DOHH2 (cell line): ENCODE data around the gene MCC.

Experiments used
- CTCF ChIP-seq: fragments of 200-600 bp; sonication (generic); IDR thresholded peaks from one replicate; pipeline ENCODE4 v1.5.1; 2014; ENCODE audit warnings: antibody characterized with exemption, mild to moderate bottlenecking, low read depth, low read length; ENCODE audit not compliant: poor library complexity, severe bottlenecking
- EZH2phosphoT487 ChIP-seq: fragments of 200-600 bp; sonication (generic); IDR thresholded peaks from 2 replicates; pipeline ENCODE4 v1.6.1; 2017; ENCODE audit warnings: borderline replicate concordance, mild to moderate bottlenecking, antibody characterized with exemption, low read length, moderate library complexity, mixed read lengths

GRCh38 chr5:113071401-113071800 is 416.9 kb downstream of the MCC start:
- TF ChIP-seq CTCF (no peak), EZH2phosphoT487 (no peak)
